Erythroblast (primary cell): ENCODE data around the gene CASP8.

ENCODE experiments used
- DNase-seq, 2 experiments: peaks; one replicate each; lab custom pipeline; 2025; lab: John Stamatoyannopoulos, UW
- GATA1 ChIP-seq: IDR thresholded peaks from 2 replicates; pipeline ENCODE4 v1.6.1; 2011; ENCODE audit warnings: low read depth, mild to moderate bottlenecking, control low read depth, low read length, moderate library complexity
- POLR2A ChIP-seq: IDR thresholded peaks from 2 replicates; pipeline ENCODE4 v1.6.1; 2011; ENCODE audit warnings: mild to moderate bottlenecking, low read length

CASP8 gene

GRCh38 chr2:201260302-201260800 lies at the start of gene CASP8:
Gene CASP8, plus strand, starts transcription at chr2:201260536. Its CDS starts 5,951 bp downstream, at chr2:201266487.
- peak; percentile 69 for TF ChIP-seq POLR2A
- TF ChIP-seq GATA1, result no peak
- peak; percentile 63 to 67 for DNase-seq

- TF ChIP-seq POLR2A (no peak), GATA1 (no peak)
Measured at GRCh38 chr2:201215963-201216362, 44.4 kb upstream of the CASP8 start.

GRCh38 chr2:201216918-201217317 lies 43.4 kb upstream of the CASP8 start:
- TF ChIP-seq GATA1 (no peak), POLR2A (no peak)
- DNase-seq, result no peak

More at GRCh38 chr2:201215963-201216362, 44.4 kb upstream of the CASP8 start:
- no peak for DNase-seq

GRCh38 chr2:201218780-201219179 lies 41.6 kb upstream of the CASP8 start:
- TF ChIP-seq GATA1, result no peak
- TF ChIP-seq POLR2A, result no peak
- no peak for DNase-seq

GRCh38 chr2:201219328-201220096 lies 40.8 kb upstream of the CASP8 start:
- no peak for DNase-seq
- no peak for TF ChIP-seq GATA1
- no peak for TF ChIP-seq POLR2A

- TF ChIP-seq GATA1 (no peak), POLR2A (no peak)
- peak; percentile 59 to 76 for DNase-seq
Measured at GRCh38 chr2:201220102-201220570, 40.2 kb upstream of the CASP8 start.

- no peak for DNase-seq
Measured at GRCh38 chr2:201223089-201224073, 37.0 kb upstream of the CASP8 start.

GRCh38 chr2:201228271-201228911 lies 31.9 kb upstream of the CASP8 start:
- no peak for TF ChIP-seq POLR2A
- peak in 1 of 2 experiments; percentile 43 for DNase-seq

More at GRCh38 chr2:201223089-201224073, 37.0 kb upstream of the CASP8 start:
- no peak for TF ChIP-seq GATA1
- no peak for TF ChIP-seq POLR2A

- peak in 1 of 2 experiments; percentile 24 for DNase-seq
Measured at GRCh38 chr2:201228912-201229290, 31.4 kb upstream of the CASP8 start.

GRCh38 chr2:201231781-201232466 lies 28.4 kb upstream of the CASP8 start:
- DNase-seq, result peak; percentile 95 to 96

More at GRCh38 chr2:201228912-201229290, 31.4 kb upstream of the CASP8 start:
- TF ChIP-seq GATA1 (no peak), POLR2A (no peak)

GRCh38 chr2:201232467-201232815 lies 27.9 kb upstream of the CASP8 start:
- TF ChIP-seq POLR2A, result no peak
- no peak for TF ChIP-seq GATA1
- no peak for DNase-seq

More at GRCh38 chr2:201231781-201232466, 28.4 kb upstream of the CASP8 start:
- TF ChIP-seq POLR2A (peak; percentile 49), GATA1 (no peak)

- DNase-seq, result peak; percentile 89
- no peak for TF ChIP-seq GATA1
- peak; percentile 93 for TF ChIP-seq POLR2A
Measured at GRCh38 chr2:201233192-201233811, 27.0 kb upstream of the CASP8 start.
